HT-29 (cell line): ENCODE data around the gene AFMID. TPM values are rescaled to one million over a fixed set of nuclear protein-coding genes. Genes with fewer than 3 reads are reported as not detected.
A peak's percentile ranks its signal among the peaks of the same experiment; 100 is the strongest.

ENCODE experiments used
- DNase-seq: peaks from one replicate; pipeline ENCODE4 v3.0.0-alpha.2; 2015; ENCODE audit warnings: low spot score
- total RNA-seq: library from RNA; depleted of rRNA; stranded (reverse); fragments of >200 nt; shearing (Covaris generic); gene quantifications from 2 replicates; pipeline ENCODE4 v1.2.3, GENCODE V29; 2014

Gene AFMID
- total RNA-seq, 1 experiment from 2014 or later: 36.6 TPM

GRCh38 chr17:78179372-78179771, 7.8 kb upstream of the AFMID start:
- DNase-seq: no peak

- DNase-seq: no peak
Measured at GRCh38 chr17:78180083-78180482, 7.1 kb upstream of the AFMID start.

GRCh38 chr17:78180508-78180907, 6.7 kb upstream of the AFMID start:
- no peak for DNase-seq

- no peak for DNase-seq
Measured at GRCh38 chr17:78182504-78182903, 4.7 kb upstream of the AFMID start.

- no peak for DNase-seq
Measured at GRCh38 chr17:78183916-78184315, 3.2 kb upstream of the AFMID start.

- DNase-seq: no peak
Measured at GRCh38 chr17:78184351-78184750, 2.8 kb upstream of the AFMID start.

GRCh38 chr17:78184868-78185267, 2.3 kb upstream of the AFMID start:
- no peak for DNase-seq

- DNase-seq: peak; percentile 68
Measured at GRCh38 chr17:78185981-78186691, 1.0 kb upstream of the AFMID start.

GRCh38 chr17:78196716-78197115, 9.6 kb downstream of the AFMID start:
- no peak for DNase-seq

- no peak for DNase-seq
Measured at GRCh38 chr17:78197147-78197832, 10.1 kb downstream of the AFMID start.

GRCh38 chr17:78200451-78200850, 13.3 kb downstream of the AFMID start:
- DNase-seq: no peak

GRCh38 chr17:78202666-78203065, 15.5 kb downstream of the AFMID start:
- no peak for DNase-seq

- no peak for DNase-seq
Measured at GRCh38 chr17:78204387-78205123, 17.4 kb downstream of the AFMID start.

GRCh38 chr17:78205124-78205775, 18.1 kb downstream of the AFMID start:
- DNase-seq: no peak

- DNase-seq: no peak
Measured at GRCh38 chr17:78206298-78206697, 19.1 kb downstream of the AFMID start.

GRCh38 chr17:78208486-78208885, 21.3 kb downstream of the AFMID start:
- DNase-seq: no peak

GRCh38 chr17:78210111-78210510, 22.9 kb downstream of the AFMID start:
- no peak for DNase-seq

GRCh38 chr17:78211032-78211431, 23.9 kb downstream of the AFMID start:
- DNase-seq: no peak

GRCh38 chr17:78214016-78214705, 27.0 kb downstream of the AFMID start, which contains the start of gene BIRC5:
BIRC5 (plus strand) TSS chr17:78214253; CDS start chr17:78214317, 64 bp downstream.
- DNase-seq: peak; percentile 89

GRCh38 chr17:78214706-78215061, 27.5 kb downstream of the AFMID start:
- DNase-seq: peak; percentile 16

GRCh38 chr17:78219396-78220150, 32.4 kb downstream of the AFMID start:
- no peak for DNase-seq
